Activated naive CD4-positive, alpha-beta T cell (primary cell): ENCODE measurements around the gene GPD1.
A peak's percentile ranks its signal among the peaks of the same experiment; 100 is the strongest.

Experiments
- DNase-seq, 4 experiments: peaks; one replicate each; lab custom pipeline; 2025; lab: John Stamatoyannopoulos, UW

Gene GPD1

DNA sequence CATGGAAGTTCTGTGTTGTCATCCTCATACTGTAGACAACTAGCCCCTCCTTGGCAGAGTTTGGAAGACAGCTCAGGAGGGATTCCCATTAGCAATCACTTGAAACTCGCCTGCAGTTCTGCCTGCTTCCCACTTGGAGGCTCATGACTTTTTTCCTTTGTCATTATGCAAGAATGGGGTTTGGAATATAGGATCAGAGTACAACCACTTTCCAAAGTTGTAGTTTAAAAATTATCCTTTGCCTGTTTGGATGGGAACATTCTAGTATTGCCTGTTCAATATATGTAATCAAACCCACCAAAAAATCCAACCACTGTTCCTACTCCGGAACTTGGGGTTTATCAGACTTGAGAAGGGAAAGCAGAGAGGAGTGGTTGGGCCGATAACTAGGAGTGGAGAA is 2.1 kb upstream of the GPD1 start:
- no peak for DNase-seq

GRCh38 chr12:50102131-50102531 is 1.7 kb upstream of the GPD1 start:
- DNase-seq = no peak

GRCh38 chr12:50102646-50103309 is 1.0 kb upstream of the GPD1 start:
- DNase-seq = no peak

DNA sequence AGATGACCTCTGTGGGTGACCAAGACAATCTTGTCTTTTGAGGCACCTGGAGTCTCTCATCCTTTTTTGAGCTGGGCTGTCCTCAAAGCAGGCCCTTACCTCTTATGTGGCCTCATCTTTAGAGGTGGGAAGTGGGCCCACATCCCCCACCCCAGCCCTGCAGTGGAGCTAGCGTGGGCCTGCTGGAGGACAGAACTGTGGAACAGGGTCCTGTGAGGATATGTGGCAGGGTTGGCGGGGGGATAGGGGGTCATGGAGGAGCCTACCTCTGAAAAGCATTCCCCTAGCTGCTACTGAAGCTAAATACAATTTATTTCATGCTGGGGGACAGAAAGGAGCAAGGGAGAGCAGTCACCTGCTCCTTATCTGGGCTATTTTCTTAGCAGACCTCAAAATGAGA is 457 bp upstream of the GPD1 start:
- no peak for DNase-seq

DNA sequence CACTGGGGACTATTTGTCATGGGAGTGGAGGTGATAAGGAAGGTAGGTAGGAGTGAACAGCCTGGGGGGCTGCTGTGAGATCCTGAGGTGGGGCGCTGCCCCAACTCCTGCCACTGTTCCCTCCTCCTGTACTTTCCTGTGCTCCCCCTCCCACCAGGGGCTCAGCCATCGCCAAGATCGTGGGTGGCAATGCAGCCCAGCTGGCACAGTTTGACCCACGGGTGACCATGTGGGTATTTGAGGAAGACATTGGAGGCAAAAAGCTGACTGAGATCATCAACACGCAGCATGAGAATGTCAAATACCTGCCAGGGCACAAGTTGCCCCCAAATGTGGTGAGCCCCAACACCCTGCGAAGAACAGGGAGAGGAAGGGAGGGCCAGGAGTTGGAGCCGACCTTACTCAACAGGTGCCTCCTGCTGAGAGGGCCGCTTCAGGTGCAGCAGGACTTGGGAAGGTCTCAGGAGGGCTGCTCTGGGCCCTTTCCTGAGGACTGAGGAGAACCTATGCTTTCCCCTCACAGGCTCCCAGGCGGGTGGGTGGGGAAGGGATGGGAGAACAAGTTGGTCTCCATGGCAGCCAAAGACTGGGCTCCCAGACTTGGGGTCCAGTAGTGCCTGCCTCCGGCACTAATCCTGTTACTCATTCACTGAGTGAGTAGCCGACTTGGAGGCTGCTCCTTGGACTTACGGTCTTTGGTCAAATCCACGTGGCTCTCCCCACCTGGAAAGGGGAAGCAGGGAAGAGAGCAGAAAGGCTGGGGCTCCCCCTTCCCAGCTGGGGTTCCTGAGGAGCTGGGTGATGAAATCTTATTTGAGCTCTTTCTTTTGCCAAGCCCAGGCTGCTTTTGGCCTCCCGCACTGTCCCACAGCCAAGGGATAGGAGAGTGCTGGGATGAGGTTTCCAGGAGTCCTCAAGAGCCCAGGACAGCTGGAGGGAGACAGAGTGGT is 884 bp downstream of the GPD1 start:
- DNase-seq = no peak

GRCh38 chr12:50105913-50106450 is 2.2 kb downstream of the GPD1 start:
- no peak for DNase-seq

GRCh38 chr12:50106907-50107306 is 3.1 kb downstream of the GPD1 start:
- DNase-seq = no peak

- DNase-seq = no peak
These were observed 3.8 kb downstream of the GPD1 start for GRCh38 chr12:50107416-50108268.

DNA sequence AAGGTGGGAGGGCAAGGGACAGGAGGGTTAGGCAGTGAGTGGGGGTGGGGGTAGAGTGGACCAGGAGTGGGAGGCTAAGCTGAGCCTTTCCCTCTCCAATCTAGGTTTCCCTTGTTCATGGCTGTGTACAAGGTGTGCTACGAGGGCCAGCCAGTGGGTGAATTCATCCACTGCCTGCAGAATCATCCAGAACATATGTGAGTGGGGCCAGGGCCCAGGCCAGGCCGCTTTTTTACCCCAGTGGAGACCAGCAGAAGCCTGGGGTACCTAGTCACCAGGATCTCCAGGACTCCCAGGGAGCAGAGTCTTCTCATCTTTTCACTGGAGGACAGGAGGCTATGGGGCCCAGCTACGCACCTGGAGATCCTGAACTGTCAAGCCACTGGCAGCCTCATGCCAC is 5.5 kb downstream of the GPD1 start:
- no peak for DNase-seq

DNA sequence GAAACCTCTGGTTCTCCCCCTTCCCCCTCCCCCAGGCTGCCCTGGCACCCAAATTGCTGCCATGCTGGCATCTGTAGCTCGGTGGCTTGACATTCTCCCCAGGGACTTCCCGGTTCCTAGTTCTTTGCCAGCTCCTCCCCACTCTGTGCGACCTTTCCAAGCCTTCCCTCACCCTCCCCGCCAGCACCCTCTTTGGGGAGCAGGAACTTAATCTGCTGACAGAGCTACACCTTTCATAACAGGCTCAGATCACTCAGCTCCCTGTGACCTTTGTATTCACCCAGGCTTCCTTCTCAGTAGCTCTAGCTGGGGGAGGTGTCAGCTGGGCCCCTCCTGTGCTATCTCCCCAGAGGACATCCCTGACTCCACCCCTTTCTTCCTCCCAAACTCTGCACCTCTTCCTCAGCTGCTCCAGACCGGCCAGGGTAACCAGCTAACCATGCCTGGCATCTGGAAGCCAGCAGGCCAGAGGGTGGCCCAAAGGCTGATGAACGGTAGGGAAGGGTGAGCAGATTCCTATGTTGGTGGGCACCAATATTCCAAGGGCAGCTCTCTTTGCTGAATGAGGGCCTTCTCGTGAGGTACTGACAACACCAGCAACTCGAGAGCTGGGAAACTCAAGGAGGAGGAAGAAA is 6.4 kb downstream of the GPD1 start:
- DNase-seq = no peak

GRCh38 chr12:50110762-50111351 is 7.0 kb downstream of the GPD1 start:
- no peak for DNase-seq

GRCh38 chr12:50111395-50111692 is 7.5 kb downstream of the GPD1 start:
- no peak for DNase-seq

DNA sequence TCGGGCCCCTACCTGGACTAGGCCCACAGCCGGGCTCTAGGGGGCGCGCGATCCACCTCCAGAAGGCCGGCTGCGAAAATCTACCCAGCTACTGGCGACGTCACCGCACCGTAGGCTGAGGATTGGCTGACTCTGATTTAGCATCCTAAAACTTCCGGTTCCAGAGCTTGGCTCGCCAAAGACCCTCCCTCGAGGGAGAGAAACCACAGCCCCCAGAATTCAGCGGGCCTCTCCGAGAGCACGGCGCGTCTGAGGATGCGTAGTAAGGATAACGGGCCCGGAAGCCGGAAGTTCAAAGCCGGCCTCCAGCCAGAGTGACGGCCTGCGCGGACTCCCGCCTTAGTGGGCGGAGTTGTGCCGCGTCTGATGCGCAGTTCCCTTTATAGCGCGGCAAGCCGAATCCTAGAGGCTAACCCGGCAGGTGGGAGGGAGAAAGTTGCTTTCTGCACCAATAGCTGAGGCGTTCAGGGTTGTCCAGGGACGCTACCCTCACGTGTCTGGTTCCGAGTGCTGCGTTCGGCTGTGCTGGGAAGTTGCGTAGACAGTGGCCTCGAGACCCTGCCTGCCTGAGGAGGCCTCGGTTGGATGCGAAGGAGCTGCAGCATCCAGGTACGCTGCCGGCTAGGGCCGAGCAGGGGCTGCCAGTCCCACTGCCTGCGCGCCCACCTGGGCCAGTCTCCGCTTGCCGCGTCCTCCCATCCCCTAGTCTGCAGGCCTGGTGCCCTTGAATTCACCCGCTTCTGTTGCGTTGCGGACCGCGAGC is 8.1 kb downstream of the GPD1 start, which contains the start of gene COX14:
Gene COX14, plus strand, starts transcription at position 544 of the 763 bp plus-strand sequence. CDS start 7,808 bp downstream, outside the sequence.
- peak; percentile 98 to 100 (median 99) for DNase-seq

DNA sequence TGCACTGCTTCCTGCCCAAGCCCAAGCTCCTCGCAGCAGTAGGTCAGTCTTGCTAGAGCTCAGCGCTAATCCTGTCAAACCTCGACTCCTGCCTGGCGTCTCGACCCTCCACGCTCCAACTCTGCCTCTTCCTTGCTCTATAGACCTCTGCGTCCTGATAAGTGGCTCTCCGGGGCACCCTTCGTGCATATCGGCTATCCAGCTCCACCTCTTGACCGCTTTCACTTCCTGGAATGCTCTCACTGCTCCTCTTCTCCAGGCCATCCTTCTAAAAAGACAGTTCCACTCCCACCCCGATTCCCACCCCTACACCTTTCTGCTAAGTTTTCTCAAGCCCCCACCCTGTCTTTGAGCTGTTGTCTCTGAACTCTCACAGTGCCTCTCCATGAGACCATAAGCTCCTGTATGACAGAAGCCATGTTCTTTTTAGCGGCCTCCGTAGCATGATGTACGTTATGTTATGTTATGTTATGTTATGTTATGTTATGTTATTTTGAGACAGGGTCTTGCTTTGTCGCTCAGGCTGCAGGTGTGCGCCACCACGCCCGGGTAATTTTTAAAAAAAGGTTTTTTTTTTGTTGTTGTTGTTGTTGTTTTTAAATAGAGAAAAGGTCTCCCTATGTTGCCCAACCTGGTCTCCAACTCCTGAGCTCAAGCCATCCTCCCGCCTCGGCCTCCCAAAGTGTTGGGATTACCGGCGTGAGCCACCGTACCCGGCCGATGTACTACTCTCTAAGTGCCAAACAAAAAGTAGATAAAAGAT is 8.8 kb downstream of the GPD1 start:
- no peak for DNase-seq

DNA sequence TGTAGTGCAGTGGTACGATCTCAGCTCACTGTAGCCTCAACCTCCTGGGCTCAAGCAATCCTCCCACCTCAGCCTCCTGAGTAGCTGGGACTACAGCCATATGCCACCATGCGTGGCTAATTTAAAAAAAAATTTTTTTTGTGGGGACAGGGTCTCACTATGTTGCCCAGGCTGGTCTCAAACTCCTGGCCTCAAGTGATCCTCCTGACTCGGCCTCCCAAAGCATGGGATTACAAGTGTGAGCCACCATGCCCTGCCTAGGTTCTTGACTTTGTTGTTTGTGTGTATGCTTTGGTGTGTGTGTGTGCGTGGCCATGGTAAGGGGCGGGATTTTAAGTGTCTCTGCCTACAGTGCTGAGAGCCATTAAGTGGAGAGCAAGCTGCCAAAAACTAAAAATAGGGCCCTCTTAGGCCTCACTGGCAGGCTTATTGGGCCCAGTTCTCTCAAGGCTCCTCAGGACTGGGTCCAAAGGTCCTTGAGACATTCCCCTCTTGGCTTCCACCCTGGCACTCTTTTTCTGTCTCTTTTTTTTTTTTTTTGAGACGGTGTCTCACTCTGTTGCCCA is 13.3 kb downstream of the GPD1 start:
- DNase-seq = no peak

- DNase-seq = no peak
These were observed 15.6 kb downstream of the GPD1 start for GRCh38 chr12:50119387-50119786.

GRCh38 chr12:50120521-50120920 is 16.7 kb downstream of the GPD1 start:
- DNase-seq = no peak

GRCh38 chr12:50120953-50121352 is 17.1 kb downstream of the GPD1 start:
- no peak for DNase-seq

- DNase-seq = no peak
These were observed 17.8 kb downstream of the GPD1 start for GRCh38 chr12:50121641-50122040.
